Left lung (tissue), 14 donors: ENCODE measurements around the gene SLC6A3. TPM values are rescaled to one million over a fixed set of nuclear protein-coding genes. Genes with fewer than 3 reads are reported as not detected.
A peak's percentile ranks its signal among the peaks of the same experiment; 100 is the strongest.

ENCODE experiments used
- ATAC-seq: fragments of 200-7000 bp; cut with Tn5 transposase; one replicate; pipeline ENCODE4 v1.9.1; 2020; ENCODE audit warnings: moderate library complexity
- DNase-seq, 4 donors: peaks; one replicate each; pipeline ENCODE4 v3.0.0-alpha.2; 2013 to 2020
- H3K27ac ChIP-seq, 2 donors: fragments of 200-600 bp; sonication (generic) in 1 of 2; one replicate each; pipeline versions ENCODE4 v1.5.0 to v1.8.0; 2020 to 2021
- H3K27me3 ChIP-seq, 2 donors: fragments of 200-600 bp; sonication (generic) in 1 of 2; one replicate each; pipeline versions ENCODE4 v1.5.0 to v1.8.0; 2020 to 2021
- H3K36me3 ChIP-seq, 2 donors: fragments of 200-600 bp; sonication (generic) in 1 of 2; one replicate each; pipeline versions ENCODE4 v1.5.0 to v1.8.0; 2020 to 2021
- H3K4me1 ChIP-seq, 2 donors: fragments of 200-600 bp; one replicate each; pipeline ENCODE4 v1.8.0; 2021
- H3K4me3 ChIP-seq, 2 donors: fragments of 200-600 bp; sonication (generic) in 1 of 2; one replicate each; pipeline versions ENCODE4 v1.5.0 to v1.8.0; 2020 to 2021; ENCODE audit warnings: mild to moderate bottlenecking in 1 of 2
- H3K9me3 ChIP-seq, 2 donors: fragments of 200-600 bp; sonication (generic) in 1 of 2; one replicate each; pipeline versions ENCODE4 v1.5.0 to v1.8.0; 2020 to 2021
- intact Hi-C, 2 donors: fragments of 100-400 bp; cut with DNase I; formaldehyde crosslinking; loops; one replicate each; pipeline versions ENCODE4 v1.11.2 to v1.14.2; 2022
- long read RNA-seq, 12 donors: library from polyadenylated mRNA in 2 of 12; unstranded in 2 of 12; transcript quantifications; one replicate each; pipeline ENCODE4 v2.0.0 and lab custom pipeline, GENCODE V29; 2019 to 2026
- polyA plus RNA-seq, 6 donors: library from polyadenylated mRNA; unstranded; fragments of 120-200 nt; gene quantifications; one replicate each; pipeline ENCODE4 v1.2.1, GENCODE V29; 2013; ENCODE audit not compliant: insufficient read length in 6 of 6
- total RNA-seq, 2 donors: library from RNA; stranded (reverse); fragmentation: NEBNext Ultra II Directional; extraction: Animal tissue kit (Norgen Biotek cat#: 25700); gene quantifications; one replicate each; pipeline ENCODE4 v1.2.1, GENCODE V29; 2021
- TF ChIP-seq, protein P1 (sequence below), 2 donors: fragments of 200-600 bp; sonication (generic) in 1 of 2; IDR thresholded peaks; one replicate each; pipeline versions ENCODE4 v1.5.0 to v1.8.0; 2021; ENCODE audit warnings: antibody characterized with exemption in 2 of 2
- donor health status: DM: no; HTN: yes; CAD: no.
- donor health status: DM: no; HTN: no; CAD: no.

Gene SLC6A3
- total RNA-seq: 1 to 10 TPM in 1 of 2 donors, under 1 TPM in 1; 0.10 to 4.3 TPM
- polyA plus RNA-seq: 1 to 10 TPM; 1.3 to 4.5 (median 2.8) TPM
- long read RNA-seq, donor 1, partial matches to known transcripts: 0 of 1 reads
- long read RNA-seq, donor 1, other reads (novel, unspliced or antisense): 0 of 1 reads
- long read RNA-seq, donor 2: 0 reads
- long read RNA-seq, donor 3: 0 reads
- long read RNA-seq, donor 4, partial matches to known transcripts: 0 of 1 reads
- long read RNA-seq, donor 4, other reads (novel, unspliced or antisense): 1 of 1 reads
- long read RNA-seq, donor 5: 0 reads
- long read RNA-seq, donor 6: 0 reads
- long read RNA-seq, donor 7: 0 reads
- long read RNA-seq, donor 8: 0 reads
- long read RNA-seq, donor 9: 0 reads
- long read RNA-seq, donor 10: 0 reads
- long read RNA-seq, donor 11: 0 reads
- long read RNA-seq, donor 12: 0 reads

DNA sequence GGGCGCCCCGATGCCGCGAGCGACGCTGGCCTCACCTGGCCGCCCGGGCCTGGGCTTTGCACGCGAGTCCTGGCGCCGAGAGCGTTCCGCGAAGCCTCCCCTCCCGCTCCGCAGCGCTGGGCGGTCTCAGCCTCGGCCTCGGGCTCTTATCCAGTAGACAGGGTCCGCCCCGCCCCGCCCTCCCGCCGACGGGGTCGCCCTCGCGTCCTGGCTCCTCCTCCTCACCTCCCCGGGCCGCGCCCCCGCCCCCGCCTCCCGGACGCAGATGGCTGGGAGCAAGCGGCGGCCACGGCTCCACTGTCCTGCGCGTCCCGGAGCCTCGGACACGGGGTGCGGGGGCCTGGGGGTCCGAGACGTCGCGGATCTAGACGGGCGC lies at the start of gene SLC6A3:
Gene SLC6A3, minus strand, starts transcription at position 128 of the 376 bp plus-strand sequence. CDS start 2,243 bp downstream, outside the sequence.
- intact Hi-C loops: no loop called here
- H3K36me3 ChIP-seq: no peaks in the 10 kb centered on the region
- TF ChIP-seq, protein P1, sequence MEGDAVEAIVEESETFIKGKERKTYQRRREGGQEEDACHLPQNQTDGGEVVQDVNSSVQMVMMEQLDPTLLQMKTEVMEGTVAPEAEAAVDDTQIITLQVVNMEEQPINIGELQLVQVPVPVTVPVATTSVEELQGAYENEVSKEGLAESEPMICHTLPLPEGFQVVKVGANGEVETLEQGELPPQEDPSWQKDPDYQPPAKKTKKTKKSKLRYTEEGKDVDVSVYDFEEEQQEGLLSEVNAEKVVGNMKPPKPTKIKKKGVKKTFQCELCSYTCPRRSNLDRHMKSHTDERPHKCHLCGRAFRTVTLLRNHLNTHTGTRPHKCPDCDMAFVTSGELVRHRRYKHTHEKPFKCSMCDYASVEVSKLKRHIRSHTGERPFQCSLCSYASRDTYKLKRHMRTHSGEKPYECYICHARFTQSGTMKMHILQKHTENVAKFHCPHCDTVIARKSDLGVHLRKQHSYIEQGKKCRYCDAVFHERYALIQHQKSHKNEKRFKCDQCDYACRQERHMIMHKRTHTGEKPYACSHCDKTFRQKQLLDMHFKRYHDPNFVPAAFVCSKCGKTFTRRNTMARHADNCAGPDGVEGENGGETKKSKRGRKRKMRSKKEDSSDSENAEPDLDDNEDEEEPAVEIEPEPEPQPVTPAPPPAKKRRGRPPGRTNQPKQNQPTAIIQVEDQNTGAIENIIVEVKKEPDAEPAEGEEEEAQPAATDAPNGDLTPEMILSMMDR (IDR thresholded peaks at IDR 0.05): no peak
- no peak within 1 kb of the TSS for H3K27ac ChIP-seq
- DNase-seq (peak; percentile 59 to 82 (median 75)), ATAC-seq (peak; percentile 86)
- no peak within 1 kb of the TSS for H3K4me3 ChIP-seq
- peaks cover 4 to 15% of the 10 kb centered on the region in 2 donors for H3K4me1 ChIP-seq
- no peaks in the 10 kb centered on the region for H3K9me3 ChIP-seq
- H3K27me3 ChIP-seq: peaks cover 38 to 91% of the 10 kb centered on the region in 2 donors

DNA sequence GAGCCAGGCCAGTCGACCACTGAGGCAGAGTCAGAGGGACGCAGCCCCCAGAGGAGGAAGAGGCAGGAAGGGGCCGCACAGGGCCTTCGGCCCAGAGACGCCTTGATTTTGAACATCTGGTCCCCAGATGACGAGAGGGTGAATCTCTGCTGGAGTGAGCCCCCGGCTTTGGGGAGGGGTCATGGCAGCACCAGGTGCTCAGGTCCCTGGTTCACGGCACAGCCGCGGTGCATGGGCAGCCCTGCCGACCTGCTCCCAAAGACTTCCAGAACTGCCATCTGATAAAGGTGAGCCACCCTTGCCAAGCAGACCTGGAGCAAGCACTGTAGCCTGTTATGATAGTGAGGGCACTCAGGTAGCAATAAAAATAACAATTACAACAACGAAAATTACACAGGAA lies 48.7 kb upstream of the SLC6A3 start:
- peaks cover 0 to 72% of the 10 kb centered on the region in 2 donors for H3K4me1 ChIP-seq
- intact Hi-C loops: no loop called here
- H3K9me3 ChIP-seq: no peaks in the 10 kb centered on the region
- ATAC-seq: no peak
- peaks cover 0 to 84% of the 10 kb centered on the region in 2 donors for H3K36me3 ChIP-seq
- DNase-seq: no peak
- peak overlapping the region in 1 of 2 donors; percentile 95 for H3K27ac ChIP-seq
- H3K27me3 ChIP-seq: no peaks in the 10 kb centered on the region
- TF ChIP-seq, protein P1 (IDR thresholded peaks at IDR 0.05): no peak
- H3K4me3 ChIP-seq: peak overlapping the region in 1 of 2 donors; percentile 35

DNA sequence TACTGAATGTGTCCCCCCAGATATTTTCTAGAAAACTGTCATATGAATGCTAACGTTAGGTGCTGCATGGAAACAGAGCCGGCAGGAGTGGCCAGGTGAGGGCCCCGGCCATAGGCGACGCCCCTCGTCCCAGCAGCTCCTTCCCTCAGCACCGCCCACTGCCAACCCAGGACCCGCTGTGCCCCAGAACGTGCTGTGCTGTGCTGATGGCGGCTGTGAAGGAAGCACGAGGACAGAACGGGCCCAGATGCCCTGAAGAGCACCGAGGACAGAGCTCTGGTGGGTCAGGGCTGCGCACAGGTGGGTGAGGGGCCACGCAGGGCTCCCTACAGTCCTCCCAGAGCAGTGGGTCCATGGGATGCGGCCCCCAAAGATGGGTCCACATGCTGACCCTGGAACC lies 48.2 kb upstream of the SLC6A3 start:
- DNase-seq (no peak), ATAC-seq (no peak)
- Histone ChIP-seq H3K27me3 (no peaks in the 10 kb centered on the region), H3K9me3 (no peaks in the 10 kb centered on the region), H3K4me3 (no peak overlapping the region), H3K36me3 (peaks cover 0 to 88% of the 10 kb centered on the region in 2 donors), H3K27ac (no peak overlapping the region), H3K4me1 (peaks cover 0 to 72% of the 10 kb centered on the region in 2 donors)
- intact Hi-C loops: no loop called here
- TF ChIP-seq, protein P1 (IDR thresholded peaks at IDR 0.05): no peak

DNA sequence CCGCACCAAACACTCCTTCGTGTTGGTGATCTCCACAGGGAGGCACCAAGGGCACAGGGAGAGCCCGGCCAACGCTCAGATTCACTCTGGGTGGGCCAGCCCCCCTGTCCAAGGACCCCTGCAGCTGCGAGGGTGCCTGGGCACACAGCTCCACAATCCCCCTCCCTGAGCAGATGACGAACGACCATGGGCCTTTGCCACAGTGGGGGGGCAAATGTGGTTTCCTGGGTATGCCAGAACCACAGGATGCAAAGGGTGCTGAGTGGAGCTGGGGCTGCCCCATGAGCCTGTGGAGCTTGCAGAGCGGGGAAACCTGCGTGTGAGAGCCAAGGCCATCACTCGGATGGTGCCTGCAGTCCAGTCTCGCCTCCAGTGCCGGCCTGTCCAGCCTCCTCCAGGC lies 47.5 kb upstream of the SLC6A3 start:
- peaks cover 0 to 94% of the 10 kb centered on the region in 2 donors for H3K36me3 ChIP-seq
- no peaks in the 10 kb centered on the region for H3K27me3 ChIP-seq
- no peak overlapping the region for H3K4me3 ChIP-seq
- peaks cover 0 to 66% of the 10 kb centered on the region in 2 donors for H3K4me1 ChIP-seq
- no peak overlapping the region for H3K27ac ChIP-seq
- TF ChIP-seq, protein P1 (IDR thresholded peaks at IDR 0.05): no peak
- H3K9me3 ChIP-seq: no peaks in the 10 kb centered on the region
- DNase-seq (no peak), ATAC-seq (no peak)
- intact Hi-C loops: no loop called here

DNA sequence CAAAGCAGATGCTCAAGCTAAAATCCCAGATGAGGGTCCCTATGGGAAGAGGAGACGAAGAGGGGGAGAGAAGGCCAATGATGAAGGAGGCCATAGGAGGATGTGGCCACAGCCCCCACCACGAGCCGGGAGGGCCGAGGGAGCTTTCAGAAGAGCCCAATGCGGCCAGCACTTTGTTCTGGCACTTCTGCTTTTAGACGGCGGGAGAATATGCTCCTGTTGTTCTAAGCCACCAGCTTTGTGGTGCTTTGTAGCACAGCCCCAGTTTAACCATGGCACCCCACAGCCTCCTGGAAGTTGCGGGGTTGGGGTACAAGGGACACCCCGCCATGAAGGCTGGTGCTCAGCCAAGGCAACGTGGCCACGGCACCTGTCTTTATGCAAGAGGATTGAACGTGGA lies 45.1 kb upstream of the SLC6A3 start:
- peak overlapping the region in 1 of 2 donors; percentile 41 for H3K27ac ChIP-seq
- no peaks in the 10 kb centered on the region for H3K9me3 ChIP-seq
- intact Hi-C loops: no loop called here
- peaks cover 0 to 99% of the 10 kb centered on the region in 2 donors for H3K36me3 ChIP-seq
- H3K4me3 ChIP-seq: no peak overlapping the region
- H3K4me1 ChIP-seq: peaks cover 0 to 42% of the 10 kb centered on the region in 2 donors
- TF ChIP-seq, protein P1 (IDR thresholded peaks at IDR 0.05): no peak
- DNase-seq (no peak), ATAC-seq (no peak)
- no peaks in the 10 kb centered on the region for H3K27me3 ChIP-seq
